Measurements from ENCODE around the gene CSNK2A1.

GRCh38 chr20:513429-513828, 30.2 kb downstream of the CSNK2A1 start:
- no peak for TF ChIP-seq CTCF (IDR thresholded peaks at IDR 0.05; ENCODE audit: low read depth, low read length, missing input control)
- no peak for TF ChIP-seq RAD21 (IDR thresholded peaks at IDR 0.05)
- TF ChIP-seq MAX (IDR thresholded peaks at IDR 0.05), result no peak
- no peak for TF ChIP-seq YY1 (IDR thresholded peaks at IDR 0.05)
- TF ChIP-seq GABPA (IDR thresholded peaks at IDR 0.05 in 1 of 2, conservative IDR thresholded peaks at IDR 0.05 in 1 of 2), result no peak
- no peak for TF ChIP-seq EGR1 (IDR thresholded peaks at IDR 0.05; ENCODE audit: low read depth in 2 of 2)
- no peak for TF ChIP-seq JUND (IDR thresholded peaks at IDR 0.05)
- TF ChIP-seq REST (IDR thresholded peaks at IDR 0.05), result no peak
- no peak for TF ChIP-seq ZBTB33 (IDR thresholded peaks at IDR 0.05)
- no peak for TF ChIP-seq ATF3 (IDR thresholded peaks at IDR 0.05)
- TF ChIP-seq TAF1 (conservative IDR thresholded peaks at IDR 0.05), result no peak
- TF ChIP-seq FOXA2 (IDR thresholded peaks at IDR 0.05), result no peak
- no peak for TF ChIP-seq SP1 (IDR thresholded peaks at IDR 0.05)
- TF ChIP-seq HNF4G (IDR thresholded peaks at IDR 0.05), result no peak
